Measurements from ENCODE around the gene PHF2.

Gene PHF2

GRCh38 chr9:93690618-93691017 is 114.2 kb downstream of the PHF2 start:
- TF ChIP-seq, protein P1, sequence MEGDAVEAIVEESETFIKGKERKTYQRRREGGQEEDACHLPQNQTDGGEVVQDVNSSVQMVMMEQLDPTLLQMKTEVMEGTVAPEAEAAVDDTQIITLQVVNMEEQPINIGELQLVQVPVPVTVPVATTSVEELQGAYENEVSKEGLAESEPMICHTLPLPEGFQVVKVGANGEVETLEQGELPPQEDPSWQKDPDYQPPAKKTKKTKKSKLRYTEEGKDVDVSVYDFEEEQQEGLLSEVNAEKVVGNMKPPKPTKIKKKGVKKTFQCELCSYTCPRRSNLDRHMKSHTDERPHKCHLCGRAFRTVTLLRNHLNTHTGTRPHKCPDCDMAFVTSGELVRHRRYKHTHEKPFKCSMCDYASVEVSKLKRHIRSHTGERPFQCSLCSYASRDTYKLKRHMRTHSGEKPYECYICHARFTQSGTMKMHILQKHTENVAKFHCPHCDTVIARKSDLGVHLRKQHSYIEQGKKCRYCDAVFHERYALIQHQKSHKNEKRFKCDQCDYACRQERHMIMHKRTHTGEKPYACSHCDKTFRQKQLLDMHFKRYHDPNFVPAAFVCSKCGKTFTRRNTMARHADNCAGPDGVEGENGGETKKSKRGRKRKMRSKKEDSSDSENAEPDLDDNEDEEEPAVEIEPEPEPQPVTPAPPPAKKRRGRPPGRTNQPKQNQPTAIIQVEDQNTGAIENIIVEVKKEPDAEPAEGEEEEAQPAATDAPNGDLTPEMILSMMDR (IDR thresholded peaks at IDR 0.05; ENCODE audit: low read depth, low read length) = no peak
- DNase-seq (ENCODE audit: extremely low read depth, low read depth) = no peak

DNA sequence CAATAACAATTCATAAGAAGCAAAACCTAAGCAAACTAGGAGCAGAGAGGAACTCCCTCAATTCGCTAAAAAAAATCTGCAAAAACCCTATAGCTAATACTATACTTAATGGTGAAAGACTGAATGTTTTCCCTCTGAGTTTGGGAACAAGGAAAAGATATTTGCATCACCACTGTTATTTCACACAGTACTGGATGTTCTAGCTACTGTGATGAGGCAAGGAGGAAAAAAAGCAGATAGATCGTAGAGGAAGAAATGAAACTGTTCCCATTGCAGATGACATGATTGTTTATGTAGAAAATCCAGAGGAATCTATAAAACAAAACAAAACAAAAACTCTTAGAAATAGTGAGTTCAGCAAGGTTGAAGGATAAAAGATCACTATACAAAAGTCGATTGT is 116.7 kb downstream of the PHF2 start:
- no peak for DNase-seq (ENCODE audit: extremely low read depth, low read depth)
- TF ChIP-seq, protein P1 (IDR thresholded peaks at IDR 0.05; ENCODE audit: low read depth, low read length) = no peak

- DNase-seq (ENCODE audit: extremely low read depth, low read depth) = peak; percentile 8
Measured at GRCh38 chr9:93697352-93698139, 121.2 kb downstream of the PHF2 start.

DNA sequence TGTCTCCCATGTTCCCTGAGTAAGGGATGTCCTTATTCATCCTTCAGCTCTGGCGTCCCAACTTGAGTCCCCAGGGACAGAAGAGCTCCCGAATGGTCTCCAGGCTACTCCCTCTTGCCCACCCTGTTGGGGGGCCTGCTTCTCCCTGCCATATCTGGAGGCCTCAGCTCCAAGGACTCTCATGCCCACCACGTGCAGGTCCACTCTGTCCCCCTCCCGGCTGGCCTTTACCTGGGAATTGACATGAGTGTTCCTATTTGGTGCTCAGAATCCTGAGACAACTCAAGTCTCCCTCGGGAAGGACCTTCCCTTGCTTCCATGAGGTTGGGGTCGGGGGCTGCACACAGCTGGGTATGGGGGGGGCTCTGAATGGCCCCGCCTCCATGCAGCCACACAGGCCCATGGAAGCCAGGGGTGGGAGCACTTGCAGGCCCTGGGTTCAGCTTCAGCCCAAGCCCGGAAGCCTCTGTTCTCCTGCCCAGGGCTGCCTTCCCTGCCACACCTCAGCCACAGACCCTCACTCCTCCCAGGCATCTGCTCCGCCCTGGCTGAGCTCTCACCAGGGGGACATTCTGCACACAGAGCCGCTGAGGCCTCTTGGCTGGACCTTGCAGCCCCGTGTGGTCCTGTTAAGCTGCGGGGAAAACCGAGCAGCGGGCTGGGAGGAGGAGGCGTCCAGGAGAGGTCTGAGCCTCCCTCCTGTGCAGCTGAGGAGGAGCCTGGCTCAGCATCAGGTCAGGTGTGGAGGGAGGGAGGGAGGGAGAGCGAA is 121.9 kb downstream of the PHF2 start:
- TF ChIP-seq, protein P1 (IDR thresholded peaks at IDR 0.05; ENCODE audit: low read depth, low read length) = no peak
- no peak for DNase-seq (ENCODE audit: extremely low read depth, low read depth)

More at GRCh38 chr9:93697352-93698139, 121.2 kb downstream of the PHF2 start:
- TF ChIP-seq, protein P1 (IDR thresholded peaks at IDR 0.05; ENCODE audit: low read depth, low read length) = no peak

- DNase-seq (ENCODE audit: extremely low read depth, low read depth) = no peak
- TF ChIP-seq, protein P1 (IDR thresholded peaks at IDR 0.05; ENCODE audit: low read depth, low read length) = no peak
Measured at GRCh38 chr9:93699650-93700049, 123.3 kb downstream of the PHF2 start.

DNA sequence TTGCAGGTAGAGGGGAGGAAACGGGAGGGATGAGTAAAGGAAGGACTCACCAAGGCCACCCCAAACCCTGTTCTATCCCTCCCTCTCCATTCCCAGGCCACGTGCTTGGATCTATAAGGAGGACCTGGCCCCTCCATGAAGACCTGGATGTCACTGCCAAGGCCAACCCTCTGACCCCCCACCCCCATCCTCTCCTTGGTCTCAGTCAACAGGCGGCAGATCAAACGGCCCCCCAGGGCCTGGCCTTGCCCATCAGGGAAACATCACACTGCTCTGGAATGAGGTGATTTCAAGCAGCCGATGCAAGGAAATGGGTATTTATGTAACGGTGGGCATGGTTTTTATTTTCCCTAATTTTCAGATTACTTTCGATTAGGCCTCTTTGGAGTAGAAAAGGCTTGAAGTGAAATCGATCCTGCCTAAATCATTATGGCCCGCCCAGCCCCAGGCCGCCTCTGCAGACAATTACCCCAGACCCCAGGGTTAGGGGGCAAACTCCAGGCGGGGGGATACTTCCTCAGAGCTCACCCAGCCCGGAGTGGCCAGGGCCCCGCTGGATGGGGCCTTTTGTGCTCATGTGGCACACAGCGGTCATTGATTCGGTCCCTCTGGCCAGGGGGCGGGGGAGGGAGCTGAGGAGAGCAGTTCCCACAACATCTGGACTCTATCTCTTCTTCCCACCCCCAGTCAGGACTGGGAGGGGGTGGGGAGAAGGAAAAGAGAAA is 125.3 kb downstream of the PHF2 start:
- DNase-seq (ENCODE audit: extremely low read depth, low read depth) = no peak
- TF ChIP-seq, protein P1 (IDR thresholded peaks at IDR 0.05; ENCODE audit: low read depth, low read length) = no peak

All from AG09319 (cell line).